Measurements from ENCODE around the gene CLCN6. TPM values are rescaled to one million over a fixed set of nuclear protein-coding genes. Genes with fewer than 3 reads are reported as not detected.

Gene CLCN6
- total and polyA plus RNA-seq, 8 donors: 17.2 to 43.4 (median 20.7) TPM

DNA sequence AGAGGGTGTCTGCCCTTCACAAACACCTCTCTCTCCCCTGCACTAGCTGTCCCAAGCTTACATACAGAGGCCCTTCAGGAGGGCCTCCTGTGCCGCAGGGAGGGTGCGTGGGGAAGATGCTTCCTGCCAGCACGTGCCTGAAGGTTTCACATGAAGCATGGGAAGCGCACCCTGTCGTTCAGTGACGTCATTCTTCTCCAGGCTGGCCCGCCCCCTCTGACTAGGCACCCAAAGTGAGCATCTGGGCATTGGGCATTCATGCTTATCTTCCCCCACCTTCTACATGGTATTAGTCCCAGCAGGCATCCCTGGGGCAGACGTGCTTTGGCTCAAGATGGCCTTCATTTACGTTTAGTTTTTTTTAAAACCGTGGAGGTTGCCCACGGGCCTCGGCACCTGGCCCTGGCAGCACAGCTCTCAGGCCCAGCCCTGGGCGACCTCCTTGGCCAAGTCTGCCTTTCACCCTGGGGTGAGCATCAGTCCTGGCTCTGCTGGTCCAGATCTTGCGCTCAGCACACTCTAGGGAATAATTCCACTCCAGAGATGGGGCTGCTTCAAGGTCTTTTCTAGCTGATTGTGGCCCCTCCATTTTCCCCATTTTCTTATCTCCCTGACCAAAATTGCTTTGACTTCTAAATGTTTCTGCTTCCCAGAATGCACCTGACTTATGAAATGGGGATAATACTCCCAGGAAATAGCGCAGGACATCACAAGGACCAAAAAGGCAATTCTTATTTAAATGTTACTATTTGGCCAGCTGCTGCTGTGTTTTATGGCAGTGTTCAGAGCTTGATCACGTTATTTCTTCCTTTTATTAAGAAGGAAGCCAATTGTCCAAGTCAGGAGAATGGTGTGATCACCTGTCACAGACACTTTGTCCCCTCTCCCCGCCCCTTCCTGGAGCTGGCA is 35.5 kb downstream of the CLCN6 start:
- Histone ChIP-seq H3K9me3 (no peaks in the 10 kb centered on the region), H3K27me3 (no peaks in the 10 kb centered on the region), H3K36me3 (peaks cover 0 to 93% of the 10 kb centered on the region in 2 donors), H3K4me3 (no peak overlapping the region), H3K27ac (no peak overlapping the region), H3K4me1 (peaks cover 0 to 28% of the 10 kb centered on the region in 2 donors)
- intact Hi-C loops (cut with DNase I): loop anchor here (10.0 kb wide), 2 partner anchors 53 to 133 kb away; no protein-coding TSS in a partner anchor
- TF ChIP-seq CTCF (IDR thresholded peaks at IDR 0.05): no peak
- ATAC-seq: no peak
- no peak for DNase-seq

GRCh38 chr1:11842154-11843041 is 36.4 kb downstream of the CLCN6 start:
- Histone ChIP-seq H3K4me3 (no peak overlapping the region), H3K9me3 (no peaks in the 10 kb centered on the region), H3K27me3 (no peaks in the 10 kb centered on the region), H3K36me3 (peaks cover 0 to 93% of the 10 kb centered on the region in 2 donors), H3K4me1 (peaks cover 0 to 28% of the 10 kb centered on the region in 2 donors), H3K27ac (no peak overlapping the region)
- TF ChIP-seq CTCF (IDR thresholded peaks at IDR 0.05): no peak
- DNase-seq: peak in 2 of 4 donors; percentile 30 to 49
- intact Hi-C loops (cut with DNase I): loop anchor here (10.0 kb wide), 2 partner anchors 52 to 132 kb away; no protein-coding TSS in a partner anchor
- no peak for ATAC-seq

DNA sequence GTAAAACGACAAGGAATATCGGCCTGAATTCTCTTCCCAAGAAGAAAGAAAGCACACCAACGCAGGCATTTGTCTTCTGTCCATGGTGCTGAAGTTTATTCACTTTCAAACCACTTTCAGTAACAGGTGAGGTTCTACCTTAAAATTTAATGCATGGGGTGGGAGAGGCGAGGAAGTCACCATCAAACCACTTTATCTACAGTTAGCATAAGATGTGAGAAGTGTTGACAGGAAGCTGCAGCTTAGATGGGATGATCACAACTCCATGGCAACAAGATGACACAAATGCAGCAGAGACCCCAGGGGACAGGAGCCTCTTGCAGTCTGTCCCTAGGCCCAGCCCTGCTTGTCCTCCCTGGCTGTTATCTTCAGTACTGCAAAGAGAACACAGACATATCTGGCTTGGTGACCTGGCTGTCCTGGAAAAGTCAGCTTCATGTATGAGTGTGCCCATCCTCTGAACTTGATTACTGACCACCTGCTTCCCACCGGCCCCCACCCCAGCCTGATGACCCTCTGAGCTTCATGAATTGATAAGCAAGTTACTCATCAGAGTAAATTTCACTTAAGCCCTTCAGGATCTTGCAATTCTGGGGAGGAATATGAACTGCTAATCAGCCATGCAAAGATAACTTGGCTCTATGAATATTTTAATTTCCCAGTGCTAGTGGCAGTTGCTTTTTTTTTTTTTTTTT is 39.8 kb downstream of the CLCN6 start:
- peaks cover 0 to 28% of the 10 kb centered on the region in 2 donors for H3K4me1 ChIP-seq
- H3K27me3 ChIP-seq: no peaks in the 10 kb centered on the region
- DNase-seq (peak in 1 of 4 donors; percentile 32), ATAC-seq (no peak)
- H3K27ac ChIP-seq: no peak overlapping the region
- no peak for TF ChIP-seq CTCF (IDR thresholded peaks at IDR 0.05)
- intact Hi-C loops (cut with DNase I): loop anchor here (10.0 kb wide), 2 partner anchors 49 to 129 kb away; no protein-coding TSS in a partner anchor
- H3K4me3 ChIP-seq: no peak overlapping the region
- H3K9me3 ChIP-seq: no peaks in the 10 kb centered on the region
- peaks cover 0 to 62% of the 10 kb centered on the region in 2 donors for H3K36me3 ChIP-seq

DNA sequence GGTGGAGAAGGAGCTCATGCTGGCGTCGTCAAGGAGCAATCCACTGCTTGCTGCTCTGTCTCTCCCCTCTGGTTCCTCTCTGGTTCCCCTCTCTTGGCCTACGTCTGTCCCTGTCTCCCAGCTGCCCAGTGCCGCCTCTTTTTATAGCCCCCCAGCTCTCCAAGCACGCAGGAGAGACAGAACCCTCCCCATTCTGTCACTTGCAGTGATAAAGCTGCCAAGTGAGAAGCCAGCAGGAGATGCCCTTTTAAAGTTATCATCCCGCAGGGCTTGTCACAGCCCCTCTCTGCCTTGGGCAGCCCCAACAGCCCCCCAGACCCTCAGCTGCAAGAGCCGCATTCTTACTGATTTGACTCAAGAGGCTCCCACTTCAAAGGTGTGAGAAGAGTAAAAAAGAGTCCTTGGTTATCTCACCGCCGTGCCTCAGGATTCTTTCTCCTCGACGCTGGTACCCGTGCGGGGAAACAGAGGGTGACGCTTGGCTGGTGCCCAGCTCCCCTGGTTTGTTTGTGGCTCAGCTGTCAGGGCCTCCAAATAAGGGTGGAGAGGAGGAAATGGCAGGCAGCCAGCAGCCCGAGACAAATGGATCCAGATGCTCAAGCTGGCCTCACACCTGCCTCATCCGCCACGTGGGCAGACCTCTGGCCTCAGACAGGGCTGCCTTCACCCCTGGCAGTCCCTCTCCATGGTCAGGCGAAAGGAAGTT is 41.8 kb downstream of the CLCN6 start, which contains the start of gene NPPA:
Gene NPPA (minus strand): TSS at position 117 of the 706 bp plus-strand sequence. CDS start 99 bp downstream, at position 18.
- ATAC-seq (no peak), DNase-seq (peak in 1 of 4 donors; percentile 37)
- TF ChIP-seq CTCF (IDR thresholded peaks at IDR 0.05): no peak
- intact Hi-C loops (cut with DNase I): loop anchor here (10.0 kb wide), 2 partner anchors 47 to 127 kb away; no protein-coding TSS in a partner anchor
- H3K9me3 ChIP-seq: no peaks in the 10 kb centered on the region
- no peak within 1 kb of the TSS for H3K4me3 ChIP-seq
- no peak within 1 kb of the TSS for H3K27ac ChIP-seq
- peaks cover 0 to 10% of the 10 kb centered on the region in 2 donors for H3K4me1 ChIP-seq
- peaks cover 0 to 2% of the 10 kb centered on the region in 2 donors for H3K27me3 ChIP-seq
- H3K36me3 ChIP-seq: peaks cover 0 to 42% of the 10 kb centered on the region in 2 donors
